ENCODE data around the gene KCNQ5. TPM values are rescaled to one million over a fixed set of nuclear protein-coding genes. Genes with fewer than 3 reads are reported as not detected.

The KCNQ5 gene
- polyA plus RNA-seq, 3 donors: not detected

- no CpG with 5 or more reads among the region's 1 CpG for WGBS (ENCODE audit: insufficient coverage)
- H3K4me3 ChIP-seq (replicated peaks in 1 of 3; ENCODE audit: low read depth in 2 of 3, low read length in 3 of 3): no peak overlapping the region
- Mint-ChIP-seq H3K9me3 (peaks cover 0 to 4% (median 0%) of the 10 kb centered on the region in 7 donors), H3K27me3 (ENCODE audit: low read depth in 3 of 3) (no peaks in the 10 kb centered on the region), H3K27ac (no peak overlapping the region), H3K36me3 (no peaks in the 10 kb centered on the region), H3K4me1 (peaks cover 11% of the 10 kb centered on the region), H3K4me3 (no peak overlapping the region)
- no peaks in the 10 kb centered on the region for H3K27me3 ChIP-seq (ENCODE audit: control insufficient read depth in 2 of 2, insufficient read depth in 2 of 2, low read length in 2 of 2)
- no peak overlapping the region for H3K27ac ChIP-seq (ENCODE audit: low read depth in 1 of 2, low read length in 2 of 2)
- no peak for DNase-seq
- TF ChIP-seq CTCF (IDR thresholded peaks at IDR 0.05): no peak
- no peaks in the 10 kb centered on the region for H4K20me1 ChIP-seq (ENCODE audit: insufficient read depth, low read length)
- no peak overlapping the region for H3K4me2 ChIP-seq (replicated peaks; ENCODE audit: extremely low read depth, low read length, poor library complexity, severe bottlenecking)
- no peak overlapping the region for H2AFZ ChIP-seq (ENCODE audit: insufficient read depth, low read depth, low read length, poor library complexity, severe bottlenecking)
- intact Hi-C loops (cut with micrococcal nuclease): no loop called here
- no peaks in the 10 kb centered on the region for H3K9me3 ChIP-seq (replicated peaks in 1 of 2; ENCODE audit: control insufficient read depth in 1 of 2, insufficient read depth in 1 of 2, low read length in 2 of 2)
- no peaks in the 10 kb centered on the region for H3K79me2 ChIP-seq (ENCODE audit: insufficient read depth, low read length)
- no peaks in the 10 kb centered on the region for H3K36me3 ChIP-seq (replicated peaks in 1 of 2; ENCODE audit: control insufficient read depth in 1 of 2, insufficient read depth in 2 of 2, low read length in 2 of 2)
- H3K9ac ChIP-seq (ENCODE audit: insufficient read depth, low read length, poor library complexity, severe bottlenecking): no peak overlapping the region
- H3K4me1 ChIP-seq (ENCODE audit: control insufficient read depth in 1 of 2, insufficient read depth in 2 of 2, low read length in 2 of 2): peaks cover 9% of the 10 kb centered on the region in 2 donors
Measured at GRCh38 chr6:72822023-72822422, 200.2 kb downstream of the KCNQ5 start.

GRCh38 chr6:72822691-72823090 lies 200.8 kb downstream of the KCNQ5 start:
- Mint-ChIP-seq H3K4me1 (peaks cover 11% of the 10 kb centered on the region), H3K27ac (no peak overlapping the region), H3K9me3 (peaks cover 0 to 2% (median 1%) of the 10 kb centered on the region in 7 donors), H3K27me3 (ENCODE audit: low read depth in 3 of 3) (no peaks in the 10 kb centered on the region), H3K36me3 (no peaks in the 10 kb centered on the region), H3K4me3 (no peak overlapping the region)
- Histone ChIP-seq H3K79me2 (ENCODE audit: insufficient read depth, low read length) (no peaks in the 10 kb centered on the region), H3K27me3 (ENCODE audit: control insufficient read depth in 2 of 2, insufficient read depth in 2 of 2, low read length in 2 of 2) (no peaks in the 10 kb centered on the region), H3K4me1 (ENCODE audit: control insufficient read depth in 1 of 2, insufficient read depth in 2 of 2, low read length in 2 of 2) (peaks cover 9% of the 10 kb centered on the region in 2 donors), H3K4me3 (replicated peaks in 1 of 3; ENCODE audit: low read depth in 2 of 3, low read length in 3 of 3) (no peak overlapping the region), H3K36me3 (replicated peaks in 1 of 2; ENCODE audit: control insufficient read depth in 1 of 2, insufficient read depth in 2 of 2, low read length in 2 of 2) (no peaks in the 10 kb centered on the region), H4K20me1 (ENCODE audit: insufficient read depth, low read length) (no peaks in the 10 kb centered on the region), H3K27ac (ENCODE audit: low read depth in 1 of 2, low read length in 2 of 2) (no peak overlapping the region), H2AFZ (ENCODE audit: insufficient read depth, low read depth, low read length, poor library complexity, severe bottlenecking) (no peak overlapping the region), H3K9me3 (replicated peaks in 1 of 2; ENCODE audit: control insufficient read depth in 1 of 2, insufficient read depth in 1 of 2, low read length in 2 of 2) (no peaks in the 10 kb centered on the region), H3K9ac (ENCODE audit: insufficient read depth, low read length, poor library complexity, severe bottlenecking) (no peak overlapping the region), H3K4me2 (replicated peaks; ENCODE audit: extremely low read depth, low read length, poor library complexity, severe bottlenecking) (no peak overlapping the region)
- no peak for DNase-seq
- WGBS (ENCODE audit: insufficient coverage): 100% methylated on average over 1 of the region's 1 CpG
- intact Hi-C loops (cut with micrococcal nuclease): no loop called here
- TF ChIP-seq CTCF (IDR thresholded peaks at IDR 0.05): no peak

Measured in CD14-positive monocyte (primary cell).